Activated T-cell treated with anti-CD3 and anti-CD28 coated beads for 4 hours (primary cell): ENCODE data around the gene ZBTB18.
"Not testable (repeated sequence)": the region's sequence is repeated elsewhere in the genome, so short reads cannot be mapped to it uniquely, and the experiment has no call there.

Source experiments
- DNase-seq: peaks from one replicate; pipeline ENCODE4 v3.0.0-alpha.2; 2020

Gene ZBTB18

GRCh38 chr1:244050835-244051444 is at the start of gene ZBTB18:
ZBTB18 (plus strand) TSS chr1:244051283; CDS start chr1:244051432, 149 bp downstream.
- DNase-seq: no peak

DNA sequence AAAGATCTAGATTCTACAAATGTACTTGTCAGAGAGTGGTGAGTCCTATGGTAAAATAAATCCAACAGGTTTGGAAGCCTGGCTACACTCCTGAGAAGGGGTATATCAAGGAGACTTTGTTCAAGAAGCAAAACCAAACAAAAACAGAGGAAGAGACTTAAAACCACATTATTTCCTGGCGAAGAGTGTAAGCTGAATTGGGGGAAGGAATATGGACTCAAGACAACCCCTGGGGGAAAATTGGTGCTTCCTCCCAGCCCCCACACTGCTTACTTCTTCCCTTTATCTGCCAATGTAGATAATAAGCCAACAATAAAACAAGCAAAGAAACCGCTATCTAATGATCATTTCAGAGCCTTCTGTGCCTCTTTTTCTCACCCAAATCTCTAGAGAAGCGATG is 48.4 kb upstream of the ZBTB18 start:
- DNase-seq: no peak

GRCh38 chr1:244005455-244005854 is 45.6 kb upstream of the ZBTB18 start:
- DNase-seq: no peak

DNA sequence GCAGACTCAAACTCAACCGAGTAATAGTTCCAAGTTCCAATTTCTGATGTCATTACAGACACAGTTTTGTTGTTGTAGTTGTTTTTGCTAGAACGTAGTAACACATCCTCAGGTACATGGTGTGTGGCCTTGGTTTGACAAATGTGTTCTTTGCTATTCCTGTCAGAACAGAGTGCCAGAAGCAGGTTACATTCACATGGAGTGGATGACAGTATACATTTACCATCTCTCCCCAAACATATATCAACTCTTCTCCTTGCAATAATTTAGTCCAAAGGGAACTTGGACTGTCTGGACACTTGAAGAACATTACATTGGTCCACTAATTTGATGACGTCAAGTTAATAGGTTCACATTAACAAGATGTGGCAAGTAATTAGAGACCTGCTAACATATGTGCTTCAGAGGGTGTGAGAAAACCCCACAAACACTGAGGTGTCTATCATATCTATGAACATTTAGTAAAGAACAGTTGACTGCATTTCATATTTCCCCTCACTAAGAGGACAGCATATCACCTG is 44.6 kb upstream of the ZBTB18 start:
- no peak for DNase-seq

DNA sequence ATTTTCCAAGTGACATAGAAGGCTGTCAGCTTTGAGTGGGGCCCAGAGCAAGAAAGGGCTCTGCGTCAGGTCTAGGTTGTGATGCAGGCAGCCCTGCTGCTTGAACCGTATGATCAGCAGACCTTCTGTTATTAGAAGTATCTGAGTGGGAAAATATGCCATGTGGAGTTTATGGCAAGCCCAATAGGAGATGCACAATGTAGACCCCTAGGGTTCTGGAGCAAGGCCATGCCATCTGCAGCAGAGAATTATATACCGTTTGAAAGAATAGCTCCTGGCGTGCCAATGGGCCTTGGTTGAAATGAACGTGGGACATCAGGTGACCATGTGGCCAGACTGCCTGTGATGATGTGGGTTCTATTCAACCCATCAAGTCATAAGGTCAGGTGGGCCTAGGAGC is 44.1 kb upstream of the ZBTB18 start:
- DNase-seq: no peak

- peak; percentile 31 for DNase-seq
Observed at GRCh38 chr1:244010191-244010590, 40.9 kb upstream of the ZBTB18 start.

DNA sequence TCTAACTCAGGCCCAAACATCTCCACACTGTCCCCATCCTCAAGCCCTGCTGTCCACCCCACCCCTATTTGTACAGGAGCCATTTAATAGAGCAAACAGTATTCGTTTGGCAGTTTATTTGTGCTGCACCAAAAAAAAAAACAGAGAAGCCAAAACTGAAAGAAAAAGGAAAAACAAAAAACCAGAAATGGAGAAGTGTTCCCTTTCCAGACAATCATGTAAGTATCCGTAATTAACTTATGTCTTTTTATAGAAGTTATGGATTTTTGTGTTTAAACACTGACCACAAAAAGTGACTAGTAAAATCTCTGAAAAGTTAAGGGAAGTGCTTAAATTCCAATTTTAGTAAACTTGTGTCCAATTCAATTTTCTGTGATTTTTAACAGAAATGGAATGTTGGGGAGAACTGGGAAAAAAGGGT is 40.4 kb upstream of the ZBTB18 start:
- DNase-seq: no peak

DNA sequence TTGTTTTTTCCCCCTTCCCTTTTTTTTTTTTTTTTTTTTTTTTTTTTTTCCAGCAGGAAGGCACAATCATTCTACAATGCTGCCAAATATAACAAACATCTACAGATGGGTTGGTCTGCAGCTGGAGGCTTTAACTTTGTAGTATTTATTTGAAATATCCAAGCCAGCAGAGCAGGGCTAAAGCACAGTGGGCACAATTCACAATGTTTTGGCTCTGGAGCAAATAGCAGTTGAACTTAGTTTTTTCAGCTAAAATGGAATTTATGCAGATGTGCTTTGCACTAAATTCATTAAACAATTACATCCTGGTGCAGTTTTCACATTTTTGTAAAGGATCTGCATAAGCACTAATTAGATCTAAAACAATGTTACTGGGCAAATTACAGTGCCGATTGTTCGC is 39.8 kb upstream of the ZBTB18 start:
- DNase-seq: no peak

DNA sequence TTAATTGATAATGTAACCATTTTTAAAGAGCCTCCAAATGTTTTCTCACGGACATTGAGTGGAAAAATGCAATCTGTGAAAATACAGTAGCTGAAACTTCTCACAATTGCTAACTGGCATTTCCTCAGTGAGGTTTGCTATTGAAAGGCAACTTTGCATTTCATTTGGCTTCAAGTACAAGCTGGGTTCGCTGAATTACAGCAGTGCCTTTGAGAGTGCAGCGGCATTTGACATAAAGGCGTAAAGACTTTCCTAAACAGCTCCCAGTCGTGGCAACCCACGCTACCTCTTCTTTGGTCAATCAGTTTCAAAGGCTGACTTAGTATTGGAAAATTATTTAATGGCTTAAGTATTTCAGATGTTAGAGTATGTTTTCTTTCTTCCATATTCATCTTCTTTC is 39.3 kb upstream of the ZBTB18 start:
- DNase-seq: no peak

DNA sequence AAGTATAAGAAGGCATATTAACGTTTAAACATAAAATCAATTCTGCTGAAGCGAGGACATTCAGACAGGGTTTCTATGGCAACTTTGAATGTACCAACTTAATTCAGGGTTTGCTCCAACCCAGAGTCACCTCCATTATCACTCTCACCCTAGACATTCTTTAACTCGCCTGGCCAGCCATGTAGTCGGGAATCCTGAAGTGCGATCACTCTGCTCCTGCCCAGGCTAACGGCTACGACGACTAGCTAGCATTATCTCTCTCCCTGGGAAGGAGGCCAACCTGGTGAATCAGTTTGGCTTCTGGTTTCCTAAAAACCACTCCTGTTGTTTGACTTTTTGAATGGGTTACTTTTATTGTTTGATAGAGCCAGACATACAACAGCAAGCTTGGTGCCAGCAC is 38.9 kb upstream of the ZBTB18 start:
- DNase-seq: no peak

DNA sequence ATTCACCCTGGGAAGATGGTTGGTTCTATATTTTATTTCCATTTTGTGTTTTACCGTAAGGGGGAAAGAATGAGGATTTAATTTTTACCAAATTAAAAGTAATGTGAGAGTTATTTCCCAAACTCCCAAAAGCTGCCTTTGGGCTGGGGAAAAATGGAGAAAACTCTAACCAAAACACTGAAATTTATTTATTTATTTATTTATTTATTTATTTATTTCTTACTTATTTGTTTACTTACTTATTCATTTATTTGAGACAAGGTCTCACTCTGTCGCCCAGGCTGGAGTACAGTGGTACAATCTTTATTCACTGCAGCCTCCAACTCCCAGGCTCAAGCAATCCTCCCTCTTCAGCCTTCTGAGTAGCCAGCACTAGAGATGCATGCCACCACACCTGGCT is 38.0 kb upstream of the ZBTB18 start:
- no peak for DNase-seq

- DNase-seq: not testable (repeated sequence)
Observed at GRCh38 chr1:244014862-244015261, 36.2 kb upstream of the ZBTB18 start.

DNA sequence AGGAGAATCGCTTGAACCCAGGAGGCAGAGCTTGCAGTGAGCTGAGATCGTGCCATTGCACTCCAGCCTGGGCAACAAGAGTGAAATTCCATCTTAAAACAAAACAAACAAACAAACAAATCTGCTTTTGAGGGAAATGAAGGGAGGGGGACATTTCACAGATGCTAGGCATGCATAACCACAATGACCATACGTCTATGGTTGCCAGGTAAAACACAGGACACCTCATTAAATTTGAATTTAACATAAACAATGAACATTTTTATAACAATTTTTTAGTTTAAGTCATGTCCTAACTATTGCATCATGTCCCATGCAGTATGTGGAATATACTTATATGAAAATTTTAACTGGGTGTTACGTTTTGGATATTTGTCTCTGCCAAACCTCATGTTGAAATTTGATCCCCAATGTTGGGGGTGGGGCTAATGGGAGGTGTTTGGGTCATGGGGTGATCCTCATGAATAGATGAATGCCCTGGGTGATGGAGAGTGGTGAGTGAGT is 31.0 kb upstream of the ZBTB18 start:
- no peak for DNase-seq

DNA sequence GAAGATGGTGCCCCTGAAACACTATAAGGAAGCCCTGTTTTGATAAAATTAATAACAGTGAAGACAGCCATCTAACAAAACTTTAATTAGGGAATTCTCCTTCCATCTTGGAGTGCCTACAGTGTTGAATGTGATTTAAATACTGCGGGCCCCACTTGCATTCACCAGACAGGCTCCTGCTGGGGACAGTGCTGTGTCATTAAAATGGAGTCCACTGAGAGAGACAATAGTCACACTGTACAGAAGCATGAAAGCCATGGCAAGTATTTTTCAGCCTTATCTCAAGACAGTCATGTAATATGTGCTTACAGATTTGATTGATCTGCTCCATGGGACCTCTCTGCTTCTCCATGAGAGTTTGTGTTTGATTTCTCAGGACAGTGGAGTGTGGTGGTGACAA is 29.7 kb upstream of the ZBTB18 start:
- no peak for DNase-seq

- DNase-seq: no peak
Observed at GRCh38 chr1:244022311-244022710, 28.8 kb upstream of the ZBTB18 start.

DNA sequence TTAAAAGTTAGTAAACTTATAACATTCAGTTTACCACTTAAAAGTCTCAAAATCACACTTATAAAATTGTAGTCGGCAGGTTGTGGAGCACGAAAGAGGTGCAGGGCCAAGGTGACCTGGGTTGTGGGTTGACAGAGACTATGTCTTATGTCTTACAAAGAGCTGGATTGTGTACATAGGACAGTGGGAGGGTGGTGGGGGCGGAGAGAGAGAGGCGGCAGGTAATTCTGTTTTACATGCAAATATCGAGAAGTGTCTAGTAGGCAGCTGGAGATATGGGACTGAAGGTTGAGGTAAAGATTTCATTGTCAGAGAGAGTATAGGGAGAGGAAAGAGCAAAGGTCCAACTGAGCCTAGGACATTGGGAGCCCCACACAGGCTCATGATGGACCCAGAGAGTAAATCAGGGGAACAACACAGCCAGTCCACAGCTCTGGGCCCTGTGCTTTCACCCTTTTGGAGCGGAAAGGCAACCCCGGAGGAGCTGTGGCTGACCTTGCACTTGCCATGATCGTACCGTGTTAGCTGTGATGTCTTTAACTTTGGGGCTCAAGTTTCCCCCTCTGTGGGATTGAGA is 28.1 kb upstream of the ZBTB18 start:
- DNase-seq: no peak

DNA sequence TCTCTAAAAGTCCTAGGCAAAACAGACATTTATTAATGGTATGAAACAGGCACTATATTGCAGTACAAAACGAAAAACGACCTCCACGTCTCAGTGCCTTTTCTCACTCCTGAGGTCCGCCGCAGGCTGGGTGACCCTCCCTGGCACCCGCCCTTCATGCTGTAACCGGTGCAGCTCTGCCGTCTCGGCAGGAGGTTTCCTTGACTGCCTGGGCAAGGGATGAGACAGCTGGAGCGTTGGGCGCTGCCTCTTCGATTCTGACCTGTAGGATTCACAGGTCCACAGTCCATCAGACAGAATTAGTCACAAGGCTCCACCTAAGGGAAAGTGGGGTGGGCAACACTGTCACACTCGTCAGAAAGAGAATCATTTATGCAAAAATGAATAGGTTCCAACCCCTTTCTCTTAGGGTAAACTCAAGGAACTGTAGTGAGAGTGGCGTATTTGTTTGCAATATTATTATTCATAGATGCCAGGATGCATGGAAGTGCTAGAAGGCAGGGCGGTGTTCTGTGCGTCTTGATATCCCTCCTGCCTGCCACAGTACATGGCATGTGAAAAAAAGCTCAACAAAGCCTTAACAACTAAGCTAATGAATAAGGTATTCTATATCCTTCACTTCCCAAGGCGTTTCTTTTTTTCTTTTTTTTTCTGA is 23.5 kb upstream of the ZBTB18 start:
- DNase-seq: no peak

GRCh38 chr1:244028701-244029100 is 22.4 kb upstream of the ZBTB18 start:
- DNase-seq: no peak

GRCh38 chr1:244029124-244029523 is 22.0 kb upstream of the ZBTB18 start:
- DNase-seq: no peak

GRCh38 chr1:244030481-244031040 is 20.5 kb upstream of the ZBTB18 start:
- no peak for DNase-seq

GRCh38 chr1:244035358-244035757 is 15.7 kb upstream of the ZBTB18 start:
- no peak for DNase-seq

GRCh38 chr1:244037252-244037651 is 13.8 kb upstream of the ZBTB18 start:
- no peak for DNase-seq

DNA sequence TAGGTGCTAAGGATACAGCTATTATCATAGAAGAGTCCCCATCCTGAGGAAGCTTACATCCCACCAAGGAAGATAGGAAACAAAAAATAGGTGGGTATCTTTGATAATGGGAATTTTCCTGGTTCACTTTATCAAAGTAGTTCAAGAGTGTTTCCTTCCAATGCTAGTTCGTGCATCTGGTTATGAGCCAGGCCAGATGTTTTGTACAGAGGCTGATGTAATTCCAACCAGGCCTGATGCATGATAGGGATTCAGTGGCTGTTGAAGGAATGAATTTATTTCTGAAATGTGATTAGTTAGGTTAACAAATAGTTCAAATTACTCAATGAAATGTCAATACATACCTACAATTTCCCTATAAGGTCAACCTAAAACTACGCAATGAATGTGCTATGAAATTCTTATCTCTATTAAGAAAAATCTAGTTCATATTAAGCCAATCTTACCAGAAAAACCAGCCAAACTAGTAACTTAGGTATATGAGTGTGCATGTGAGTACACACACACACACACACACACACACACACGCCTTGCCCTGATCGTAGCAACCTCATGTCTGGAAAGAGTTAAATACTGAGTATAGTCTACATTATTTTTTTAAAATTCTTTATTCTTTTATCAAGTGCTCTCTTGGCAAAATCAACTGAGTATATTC is 9.5 kb upstream of the ZBTB18 start:
- no peak for DNase-seq
